H9 (cell line): Measurements from ENCODE around the gene GRK3. TPM values are rescaled to one million over a fixed set of nuclear protein-coding genes. Genes with fewer than 3 reads are reported as not detected.

ENCODE experiments used
- DNase-seq: peaks from one replicate; pipeline ENCODE4 v3.0.0-alpha.2; 2017
- H2AFZ ChIP-seq: one replicate; pipeline ENCODE4 v1.6.1; 2013; ENCODE audit warnings: mild to moderate bottlenecking, low read length, control low read depth, moderate library complexity
- H2AK5ac ChIP-seq: 2 replicates; pipeline ENCODE4 v1.6.1; 2013; ENCODE audit warnings: low read length, control low read depth, mixed read lengths; ENCODE audit not compliant: insufficient read length
- H2BK120ac ChIP-seq: one replicate; pipeline ENCODE4 v1.6.1; 2013; ENCODE audit warnings: low read depth, mild to moderate bottlenecking, low read length, control low read depth, inconsistent platforms; ENCODE audit not compliant: poor library complexity, severe bottlenecking
- H2BK12ac ChIP-seq: 2 replicates; pipeline ENCODE4 v1.6.1; 2013; ENCODE audit warnings: low read length, control low read depth, mixed read lengths, low read depth; ENCODE audit not compliant: insufficient read length
- H2BK15ac ChIP-seq: 2 replicates; pipeline ENCODE4 v1.6.1; 2013; ENCODE audit warnings: low read depth, low read length, control low read depth
- H2BK20ac ChIP-seq: one replicate; pipeline ENCODE4 v1.6.1; 2013; ENCODE audit warnings: low read depth, mild to moderate bottlenecking, low read length, control low read depth, inconsistent platforms; ENCODE audit not compliant: poor library complexity, severe bottlenecking
- H2BK5ac ChIP-seq: 2 replicates; pipeline ENCODE4 v1.6.1; 2013; ENCODE audit warnings: low read length, control low read depth, mixed read lengths; ENCODE audit not compliant: insufficient read length
- H3K14ac ChIP-seq: 2 replicates; pipeline ENCODE4 v1.6.1; 2013; ENCODE audit warnings: low read length, control low read depth; ENCODE audit not compliant: insufficient read depth
- H3K18ac ChIP-seq: 2 replicates; pipeline ENCODE4 v1.6.1; 2013; ENCODE audit warnings: low read depth, mild to moderate bottlenecking, mixed read lengths, low read length, control low read depth; ENCODE audit not compliant: insufficient read length
- H3K23ac ChIP-seq: 2 replicates; pipeline ENCODE4 v1.6.1; 2013; ENCODE audit warnings: low read length, control low read depth, mixed read lengths, low read depth; ENCODE audit not compliant: insufficient read length
- H3K23me2 ChIP-seq: 2 replicates; pipeline ENCODE4 v1.6.1; 2013; ENCODE audit warnings: low read depth, mild to moderate bottlenecking, mixed read lengths, low read length, control low read depth; ENCODE audit not compliant: insufficient read length, poor library complexity, severe bottlenecking
- H3K27ac ChIP-seq: 2 replicates; pipeline ENCODE4 v1.5.1; 2013; ENCODE audit warnings: low read length, control low read depth, mixed read lengths, low read depth; ENCODE audit not compliant: insufficient read length
- H3K27me3 ChIP-seq: 2 replicates; pipeline ENCODE4 v1.6.1; 2013; ENCODE audit warnings: low read length, control low read depth, inconsistent platforms; ENCODE audit not compliant: insufficient read depth
- H3K4ac ChIP-seq: 2 replicates; pipeline ENCODE4 v1.6.1; 2013; ENCODE audit warnings: low read depth, mild to moderate bottlenecking, control low read depth, inconsistent platforms, low read length, moderate library complexity
- H3K4me1 ChIP-seq: 2 replicates; pipeline ENCODE4 v1.6.1; 2013; ENCODE audit warnings: low read length, control low read depth, inconsistent platforms; ENCODE audit not compliant: insufficient read depth
- H3K4me2 ChIP-seq: 2 replicates; pipeline ENCODE4 v1.6.1; 2013; ENCODE audit warnings: low read length, control low read depth, mixed read lengths; ENCODE audit not compliant: insufficient read length, insufficient read depth
- H3K56ac ChIP-seq: 2 replicates; pipeline ENCODE4 v1.6.1; 2013; ENCODE audit warnings: low read depth, mild to moderate bottlenecking, mixed read lengths, low read length, control low read depth; ENCODE audit not compliant: insufficient read length
- H3K79me1 ChIP-seq: 2 replicates; pipeline ENCODE4 v1.6.1; 2013; ENCODE audit warnings: low read depth, mild to moderate bottlenecking, moderate library complexity, low read length, control low read depth, inconsistent platforms; ENCODE audit not compliant: insufficient read depth, poor library complexity, severe bottlenecking
- H3K79me2 ChIP-seq: 2 replicates; pipeline ENCODE4 v1.6.1; 2013; ENCODE audit warnings: low read length, control low read depth, inconsistent platforms; ENCODE audit not compliant: insufficient read depth
- H3K9ac ChIP-seq: 2 replicates; pipeline ENCODE4 v1.6.1; 2013; ENCODE audit warnings: low read length, control low read depth, mixed read lengths; ENCODE audit not compliant: insufficient read length; ENCODE audit errors: extremely low read depth
- H3K9me3 ChIP-seq: one replicate; pipeline ENCODE4 v1.6.1; 2013; ENCODE audit warnings: low read depth, low read length, inconsistent platforms; ENCODE audit not compliant: control insufficient read depth
- H3T11ph ChIP-seq: one replicate; pipeline ENCODE4 v1.6.1; 2013; ENCODE audit warnings: mild to moderate bottlenecking, low read length, control low read depth, inconsistent platforms
- H4K20me1 ChIP-seq: one replicate; pipeline ENCODE4 v1.6.1; 2013; ENCODE audit not compliant: control insufficient read depth, insufficient read length, insufficient read depth
- H4K5ac ChIP-seq: 2 replicates; pipeline ENCODE4 v1.6.1; 2013; ENCODE audit warnings: low read depth, mild to moderate bottlenecking, mixed read lengths, low read length, control low read depth; ENCODE audit not compliant: insufficient read length
- H4K8ac ChIP-seq: replicated peaks from 2 replicates; pipeline ENCODE4 v1.6.1; 2013; ENCODE audit warnings: low read length, control low read depth, mixed read lengths, low read depth; ENCODE audit not compliant: insufficient read length
- H4K91ac ChIP-seq: 2 replicates; pipeline ENCODE4 v1.6.1; 2013; ENCODE audit warnings: low read depth, mild to moderate bottlenecking, moderate library complexity, mixed read lengths, low read length, control low read depth; ENCODE audit not compliant: insufficient read length
- H3K27ac Mint-ChIP-seq, 3 experiments: 2 replicates in 2 of 3; 3 replicates in 1 of 3; pipeline ENCODE4 v1.8.0; 2020 to 2021; ENCODE audit warnings: mixed read lengths in 3 of 3, mild to moderate bottlenecking in 1 of 3, moderate library complexity in 1 of 3
- H3K27me3 Mint-ChIP-seq: 2 replicates; pipeline ENCODE4 v1.8.0; 2021; ENCODE audit warnings: low read depth, mild to moderate bottlenecking, moderate library complexity, mixed read lengths
- H3K36me3 Mint-ChIP-seq, 3 experiments: 2 replicates in 2 of 3; 3 replicates in 1 of 3; pipeline ENCODE4 v1.8.0; 2020 to 2021; ENCODE audit warnings: low read depth in 3 of 3, mixed read lengths in 3 of 3; ENCODE audit not compliant: insufficient read depth in 1 of 3
- H3K4me1 Mint-ChIP-seq, 2 experiments: 2 replicates each; pipeline ENCODE4 v1.8.0; 2020; ENCODE audit warnings: mixed read lengths in 2 of 2
- H3K4me3 Mint-ChIP-seq, 2 experiments: 2 replicates in 1 of 2; 3 replicates in 1 of 2; pipeline ENCODE4 v1.8.0; 2020 to 2021; ENCODE audit warnings: mild to moderate bottlenecking in 2 of 2, mixed read lengths in 2 of 2, moderate library complexity in 1 of 2
- H3K9me3 Mint-ChIP-seq, 2 experiments: 2 replicates in 1 of 2; 3 replicates in 1 of 2; pipeline ENCODE4 v1.8.0; 2020; ENCODE audit warnings: mild to moderate bottlenecking in 2 of 2, mixed read lengths in 2 of 2, moderate library complexity in 1 of 2
- CTCF ChIP-seq: fragments of 200-600 bp; sonication (generic); conservative IDR thresholded peaks from 3 replicates; pipeline ENCODE4 v1.8.0; 2021; ENCODE audit warnings: antibody characterized with exemption, mild to moderate bottlenecking
- whole genome bisulfite sequencing: extraction: QIAGEN DNeasy Blood & Tissue Kit; methylation state at CpG from one replicate; pipeline ENCODE4 v1.1.7; 2013; ENCODE audit warnings: missing lambda C conversion rate, low lambda C conversion rate, mixed read lengths; ENCODE audit not compliant: insufficient read length; ENCODE audit errors: extremely low coverage; 5-methylcytosine and 5-hydroxymethylcytosine counted together
- total RNA-seq: library from RNA; stranded (reverse); gene quantifications from 2 replicates; pipeline ENCODE4 v1.2.1, GENCODE V29; 2021

Gene GRK3
- total RNA-seq, 1 experiment from 2014 or later, result 23.9 TPM

- no peaks in the 10 kb centered on the region for H3K27me3 ChIP-seq
- no peaks in the 10 kb centered on the region for H3K79me2 ChIP-seq
- no peak overlapping the region for H2BK20ac ChIP-seq
- no peaks in the 10 kb centered on the region for H3K27me3 Mint-ChIP-seq
- no peak overlapping the region for H3T11ph ChIP-seq
- no peak overlapping the region for H2AK5ac ChIP-seq
- H3K79me1 ChIP-seq, result no peaks in the 10 kb centered on the region
- H3K4ac ChIP-seq, result no peak overlapping the region
- no peaks in the 10 kb centered on the region for H3K23me2 ChIP-seq
- DNase-seq, result no peak
- H4K20me1 ChIP-seq, result no peaks in the 10 kb centered on the region
- no peaks in the 10 kb centered on the region for H3K9me3 ChIP-seq
- H3K27ac ChIP-seq, result no peak overlapping the region
- H3K14ac ChIP-seq, result no peak overlapping the region
- H2BK15ac ChIP-seq, result no peak overlapping the region
- no peak overlapping the region for H4K8ac ChIP-seq
- no peak overlapping the region for H3K4me2 ChIP-seq
- H2AFZ ChIP-seq, result no peak overlapping the region
- H3K36me3 Mint-ChIP-seq, result peaks cover 0 to 3% (median 0%) of the 10 kb centered on the region in 3 experiments; a peak in 1 of 7 replicates
- no peak overlapping the region for H3K23ac ChIP-seq
- no peak overlapping the region for H2BK5ac ChIP-seq
- H3K4me3 Mint-ChIP-seq, result no peak overlapping the region
- peak overlapping the region in 1 of 3 experiments; percentile 27; a peak in 1 of 7 replicates for H3K27ac Mint-ChIP-seq
- no peak overlapping the region for H2BK120ac ChIP-seq
- no peak overlapping the region for H4K91ac ChIP-seq
- H3K4me1 ChIP-seq, result no peaks in the 10 kb centered on the region; the same call in 1 of the 2 replicates
- no peak overlapping the region for H3K18ac ChIP-seq
- H2BK12ac ChIP-seq, result no peak overlapping the region
- no peak overlapping the region for H4K5ac ChIP-seq
- no peak overlapping the region for H3K9ac ChIP-seq
- no peaks in the 10 kb centered on the region for H3K9me3 Mint-ChIP-seq
- no peak for TF ChIP-seq CTCF
- H3K56ac ChIP-seq, result no peak overlapping the region
- no CpG with 5 or more reads among the region's 4 CpGs for WGBS
- peaks cover 8 to 10% of the 10 kb centered on the region in 2 experiments for H3K4me1 Mint-ChIP-seq
Observed at GRCh38 chr22:25726241-25726640, 161.8 kb downstream of the GRK3 start.
